ENCODE measurements around the gene PLCG2.
A peak's percentile ranks its signal among the peaks of the same experiment; 100 is the strongest.
"Not testable (repeated sequence)": the region's sequence is repeated elsewhere in the genome, so short reads cannot be mapped to it uniquely, and the experiment has no call there.

Gene PLCG2

DNA sequence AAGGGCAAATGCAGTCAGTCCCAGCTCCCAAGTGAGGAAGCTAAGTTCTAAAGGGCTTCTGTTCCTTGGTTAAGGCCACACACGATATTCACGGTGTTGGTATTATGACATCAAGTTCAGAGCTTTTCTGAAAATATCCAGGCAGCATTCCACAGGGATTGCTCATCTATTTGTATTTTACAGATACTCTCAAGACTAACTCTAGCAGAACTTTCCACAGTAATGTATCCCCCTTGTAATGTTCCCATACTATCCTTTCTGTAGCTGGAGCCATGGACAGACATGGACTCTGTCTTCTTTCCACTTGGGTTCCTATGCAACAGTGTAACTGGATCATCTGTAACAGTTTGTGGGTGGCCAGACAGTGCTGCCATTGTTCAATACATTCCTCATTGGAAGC is 218.6 kb downstream of the PLCG2 start:
- no peak for DNase-seq (ENCODE audit: low read depth)

GRCh38 chr16:82002831-82003230 is 223.7 kb downstream of the PLCG2 start:
- no peak for DNase-seq (ENCODE audit: low read depth)

- DNase-seq (ENCODE audit: low read depth) = no peak
Observed at GRCh38 chr16:82004601-82005000, 225.5 kb downstream of the PLCG2 start.

- DNase-seq (ENCODE audit: low read depth) = no peak
Observed at GRCh38 chr16:82005027-82005830, 226.1 kb downstream of the PLCG2 start.

GRCh38 chr16:82006036-82006435 is 226.9 kb downstream of the PLCG2 start:
- no peak for DNase-seq (ENCODE audit: low read depth)

DNA sequence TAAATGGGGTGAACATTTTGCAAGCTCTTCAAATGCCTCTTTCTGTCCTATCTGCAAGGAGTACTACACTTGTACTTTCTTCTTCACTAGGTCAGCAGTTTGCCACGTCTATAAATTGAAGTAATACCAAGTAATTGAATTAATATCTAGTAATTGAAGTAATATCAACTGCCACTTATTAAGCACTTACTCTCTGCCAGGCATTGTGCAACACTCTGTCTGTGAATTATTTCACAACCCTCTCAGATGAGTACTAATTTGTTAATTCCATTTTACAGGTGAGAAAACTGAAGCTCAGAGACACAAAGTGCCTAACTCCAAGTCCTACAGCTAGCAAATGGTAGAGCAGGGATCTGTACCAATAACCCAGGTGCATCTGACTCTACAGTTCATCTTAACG is 228.1 kb downstream of the PLCG2 start:
- no peak for DNase-seq (ENCODE audit: low read depth)

DNA sequence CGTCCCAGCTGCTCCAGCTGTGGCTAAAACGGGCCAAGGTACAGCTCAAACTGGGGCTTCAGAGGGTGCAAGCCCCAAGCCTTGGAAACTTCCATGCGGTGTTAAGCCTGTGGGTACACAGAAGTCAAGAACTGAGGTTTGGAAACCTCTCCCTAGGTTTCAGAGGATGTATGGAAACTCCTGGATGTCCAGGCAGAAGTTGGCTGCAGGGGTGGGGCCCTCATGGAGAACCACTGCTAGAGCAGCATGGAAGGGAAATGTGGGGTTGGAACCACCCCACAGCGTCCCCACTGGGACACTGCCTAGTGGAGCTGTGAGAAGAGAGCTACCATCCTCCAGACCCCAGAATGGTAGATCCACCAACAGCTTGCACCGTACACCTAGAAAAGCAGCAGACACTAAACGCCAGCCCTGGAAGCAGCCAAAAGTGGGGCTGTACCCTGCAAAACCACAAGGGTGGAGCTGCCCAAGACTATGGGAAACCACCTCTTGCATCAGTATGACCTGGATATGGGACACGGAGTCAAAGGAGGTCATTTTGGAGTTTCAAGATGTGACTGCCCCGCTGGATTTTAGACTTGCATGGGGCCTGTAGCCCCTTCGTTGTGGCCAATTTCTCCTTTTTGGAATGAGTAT is 230.0 kb downstream of the PLCG2 start:
- DNase-seq (ENCODE audit: low read depth) = no peak

DNA sequence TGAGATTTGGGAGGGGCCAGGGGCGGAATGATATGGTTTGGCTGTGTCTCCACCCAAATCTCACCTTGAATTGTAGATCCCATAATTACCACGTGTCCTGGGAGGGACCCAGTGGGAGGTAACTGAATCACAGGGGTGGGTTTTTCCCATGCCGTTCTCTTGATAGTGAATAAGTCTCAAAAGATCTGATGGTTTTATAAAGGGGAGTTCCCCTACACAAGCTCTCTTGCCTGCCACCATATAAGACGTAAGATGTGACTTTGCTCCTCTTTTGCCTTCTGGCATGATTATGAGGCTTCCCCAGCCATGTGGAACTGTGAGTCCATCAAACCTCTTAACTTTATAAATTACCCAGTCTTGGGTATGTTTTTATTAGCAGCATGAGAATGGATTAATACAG is 230.7 kb downstream of the PLCG2 start:
- DNase-seq (ENCODE audit: low read depth) = not testable (repeated sequence)

DNA sequence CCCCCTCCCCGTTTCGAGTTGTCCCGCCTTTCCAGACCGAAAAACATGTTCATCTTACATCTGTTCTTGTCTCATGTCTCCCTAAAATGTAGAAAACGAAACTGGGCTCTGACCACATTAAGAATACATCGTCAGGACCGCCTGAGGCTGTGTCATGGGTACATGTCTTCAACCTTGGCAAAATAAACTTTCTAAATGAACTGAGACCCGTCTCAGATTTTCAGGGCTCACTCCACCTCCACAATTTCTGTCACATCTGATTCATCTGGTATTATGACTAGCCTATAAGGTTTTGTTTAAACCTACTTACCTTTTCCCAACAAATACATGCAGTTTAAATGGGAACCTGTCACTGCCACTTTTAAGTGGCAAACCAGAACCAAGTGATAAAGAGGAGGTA is 231.6 kb downstream of the PLCG2 start:
- DNase-seq (ENCODE audit: low read depth) = no peak

DNA sequence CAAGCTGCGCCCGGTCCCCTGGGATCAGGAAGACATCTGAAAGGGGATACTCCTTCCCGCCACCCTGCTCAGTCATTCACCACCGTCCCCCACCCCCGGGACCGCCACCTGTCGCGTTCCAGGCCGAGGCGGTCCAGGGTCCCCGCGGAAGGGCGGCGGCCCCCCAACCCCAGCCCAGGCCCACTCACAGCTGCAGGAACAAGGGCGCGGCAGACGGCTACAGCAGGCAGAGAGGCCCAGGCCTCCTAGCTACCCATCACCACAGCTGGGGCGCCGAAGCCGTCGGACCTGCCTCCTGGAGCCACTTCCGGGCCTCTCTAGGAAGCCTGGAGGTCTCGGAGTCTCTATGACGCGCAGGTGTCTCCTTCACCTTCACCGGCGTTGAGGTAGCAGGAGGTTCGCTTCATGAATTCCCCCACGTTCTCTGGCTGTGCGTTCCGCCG is 232.1 kb downstream of the PLCG2 start, which contains the start of gene SDR42E1:
Gene SDR42E1, minus strand, starts transcription at position 272 of the 443 bp plus-strand sequence. CDS start 10,612 bp downstream, outside the sequence.
- DNase-seq (ENCODE audit: low read depth) = peak; percentile 26
